HCT116 (cell line): Measurements from ENCODE around the gene TPPP3.

Experiments used
- CTCF ChIP-seq, 3 experiments: fragments of 200-600 bp in 1 of 3; sonication (generic) in 1 of 3; IDR thresholded peaks in 2 of 3; conservative IDR thresholded peaks in 1 of 3; 2 replicates each; pipeline ENCODE4 v1.5.1; 2012 to 2017; ENCODE audit warnings: low read depth in 2 of 3, low read length in 2 of 3, antibody characterized with exemption in 1 of 3, borderline replicate concordance in 1 of 3, control low read depth in 1 of 3, mild to moderate bottlenecking in 1 of 3, mixed read lengths in 1 of 3, mixed run types in 1 of 3, moderate library complexity in 1 of 3; ENCODE audit not compliant: insufficient read depth in 1 of 3
- POLR2A ChIP-seq: IDR thresholded peaks from 2 replicates; pipeline ENCODE4 v1.7.0; 2011; ENCODE audit warnings: borderline replicate concordance; ENCODE audit not compliant: insufficient read depth, insufficient read length; ENCODE audit errors: extremely low read depth
- POLR2AphosphoS5 ChIP-seq: IDR thresholded peaks from 2 replicates; pipeline ENCODE4 v1.6.1; 2011; ENCODE audit warnings: mild to moderate bottlenecking, low read depth, low read length, moderate library complexity
- TF ChIP-seq, protein P1 (sequence below): IDR thresholded peaks from 2 replicates; pipeline ENCODE4 v1.6.1; 2012; ENCODE audit warnings: low read depth

DNA sequence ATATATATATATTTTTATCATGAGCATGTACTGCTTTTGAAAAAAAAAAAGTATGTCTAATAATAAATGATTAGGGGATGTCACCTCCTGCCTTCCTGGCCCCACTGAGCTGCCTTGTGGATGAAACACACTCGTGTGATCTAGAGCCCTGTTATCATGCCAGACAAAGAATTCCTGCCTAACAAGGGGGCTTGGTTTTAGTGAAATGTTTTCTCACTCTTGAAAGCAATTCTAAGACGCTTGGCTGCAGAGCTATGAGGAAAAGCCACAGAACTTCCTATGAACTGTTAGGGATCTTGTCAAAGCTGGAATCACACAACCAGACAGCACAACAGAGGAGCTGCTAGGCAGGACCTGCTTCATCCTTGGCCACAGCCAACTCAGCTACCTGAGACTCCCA is 19.0 kb upstream of the TPPP3 start:
- TF ChIP-seq, protein P1, sequence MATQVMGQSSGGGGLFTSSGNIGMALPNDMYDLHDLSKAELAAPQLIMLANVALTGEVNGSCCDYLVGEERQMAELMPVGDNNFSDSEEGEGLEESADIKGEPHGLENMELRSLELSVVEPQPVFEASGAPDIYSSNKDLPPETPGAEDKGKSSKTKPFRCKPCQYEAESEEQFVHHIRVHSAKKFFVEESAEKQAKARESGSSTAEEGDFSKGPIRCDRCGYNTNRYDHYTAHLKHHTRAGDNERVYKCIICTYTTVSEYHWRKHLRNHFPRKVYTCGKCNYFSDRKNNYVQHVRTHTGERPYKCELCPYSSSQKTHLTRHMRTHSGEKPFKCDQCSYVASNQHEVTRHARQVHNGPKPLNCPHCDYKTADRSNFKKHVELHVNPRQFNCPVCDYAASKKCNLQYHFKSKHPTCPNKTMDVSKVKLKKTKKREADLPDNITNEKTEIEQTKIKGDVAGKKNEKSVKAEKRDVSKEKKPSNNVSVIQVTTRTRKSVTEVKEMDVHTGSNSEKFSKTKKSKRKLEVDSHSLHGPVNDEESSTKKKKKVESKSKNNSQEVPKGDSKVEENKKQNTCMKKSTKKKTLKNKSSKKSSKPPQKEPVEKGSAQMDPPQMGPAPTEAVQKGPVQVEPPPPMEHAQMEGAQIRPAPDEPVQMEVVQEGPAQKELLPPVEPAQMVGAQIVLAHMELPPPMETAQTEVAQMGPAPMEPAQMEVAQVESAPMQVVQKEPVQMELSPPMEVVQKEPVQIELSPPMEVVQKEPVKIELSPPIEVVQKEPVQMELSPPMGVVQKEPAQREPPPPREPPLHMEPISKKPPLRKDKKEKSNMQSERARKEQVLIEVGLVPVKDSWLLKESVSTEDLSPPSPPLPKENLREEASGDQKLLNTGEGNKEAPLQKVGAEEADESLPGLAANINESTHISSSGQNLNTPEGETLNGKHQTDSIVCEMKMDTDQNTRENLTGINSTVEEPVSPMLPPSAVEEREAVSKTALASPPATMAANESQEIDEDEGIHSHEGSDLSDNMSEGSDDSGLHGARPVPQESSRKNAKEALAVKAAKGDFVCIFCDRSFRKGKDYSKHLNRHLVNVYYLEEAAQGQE = no peak
- TF ChIP-seq POLR2A (no peak), CTCF (IDR thresholded peaks at IDR 0.05 in 2 of 3, conservative IDR thresholded peaks at IDR 0.05 in 1 of 3; ENCODE audit: borderline replicate concordance in 1 of 3, insufficient read depth in 1 of 3, low read depth in 2 of 3, low read length in 2 of 3) (no peak), POLR2AphosphoS5 (no peak)
